Stimulated activated memory B cell treated with anti-CD40 and anti-IgM and Interleukin-4, amounts not matched to agents 10 μg/mL and 1 μg/mL and 100 μg/mL, for 72 hours (primary cell): Measurements from ENCODE around the gene ZNF30.
"Not testable (repeated sequence)": the region's sequence is repeated elsewhere in the genome, so short reads cannot be mapped to it uniquely, and the experiment has no call there.

Source experiments
- ATAC-seq: fragments of 150-1000 bp; cut with Tn5 transposase; 2 replicates; pipeline ENCODE4 v1.10.0; 2021
- H3K27ac Mint-ChIP-seq: one replicate; pipeline ENCODE4 v1.8.0; 2022; ENCODE audit warnings: mild to moderate bottlenecking, mixed read lengths
- H3K27me3 Mint-ChIP-seq: one replicate; pipeline ENCODE4 v1.8.0; 2022; ENCODE audit warnings: mixed read lengths
- H3K36me3 Mint-ChIP-seq: one replicate; pipeline ENCODE4 v1.8.0; 2022; ENCODE audit warnings: mixed read lengths
- H3K4me1 Mint-ChIP-seq: one replicate; pipeline ENCODE4 v1.8.0; 2022; ENCODE audit warnings: mixed read lengths
- H3K4me3 Mint-ChIP-seq: one replicate; pipeline ENCODE4 v1.8.0; 2022; ENCODE audit warnings: mild to moderate bottlenecking, moderate library complexity, mixed read lengths
- H3K9me3 Mint-ChIP-seq: one replicate; pipeline ENCODE4 v1.8.0; 2022; ENCODE audit warnings: mixed read lengths

Gene ZNF30

GRCh38 chr19:34967551-34967950 lies 40.8 kb downstream of the ZNF30 start:
- Mint-ChIP-seq H3K27ac (no peak overlapping the region), H3K4me1 (peaks cover 8% of the 10 kb centered on the region), H3K36me3 (peaks cover 7% of the 10 kb centered on the region)

GRCh38 chr19:34969721-34970120 lies 43.0 kb downstream of the ZNF30 start:
- H3K9me3 Mint-ChIP-seq, result peaks cover 12% of the 10 kb centered on the region
- no peak overlapping the region for H3K4me3 Mint-ChIP-seq
- no peak for ATAC-seq
- H3K27me3 Mint-ChIP-seq, result peaks cover 9% of the 10 kb centered on the region
- no peaks in the 10 kb centered on the region for H3K36me3 Mint-ChIP-seq
- peaks cover 11% of the 10 kb centered on the region for H3K4me1 Mint-ChIP-seq
- H3K27ac Mint-ChIP-seq, result no peak overlapping the region

More at GRCh38 chr19:34967551-34967950, 40.8 kb downstream of the ZNF30 start:
- Mint-ChIP-seq H3K9me3 (peaks cover 12% of the 10 kb centered on the region), H3K4me3 (no peak overlapping the region), H3K27me3 (peaks cover 9% of the 10 kb centered on the region)
- ATAC-seq, result no peak

GRCh38 chr19:34970185-34970780 lies 43.6 kb downstream of the ZNF30 start:
- not testable (repeated sequence) for H3K27ac Mint-ChIP-seq, ATAC-seq, H3K36me3 Mint-ChIP-seq, H3K27me3 Mint-ChIP-seq, H3K4me3 Mint-ChIP-seq
- Mint-ChIP-seq H3K9me3 (peaks cover 12% of the 10 kb centered on the region), H3K4me1 (peaks cover 11% of the 10 kb centered on the region)

DNA sequence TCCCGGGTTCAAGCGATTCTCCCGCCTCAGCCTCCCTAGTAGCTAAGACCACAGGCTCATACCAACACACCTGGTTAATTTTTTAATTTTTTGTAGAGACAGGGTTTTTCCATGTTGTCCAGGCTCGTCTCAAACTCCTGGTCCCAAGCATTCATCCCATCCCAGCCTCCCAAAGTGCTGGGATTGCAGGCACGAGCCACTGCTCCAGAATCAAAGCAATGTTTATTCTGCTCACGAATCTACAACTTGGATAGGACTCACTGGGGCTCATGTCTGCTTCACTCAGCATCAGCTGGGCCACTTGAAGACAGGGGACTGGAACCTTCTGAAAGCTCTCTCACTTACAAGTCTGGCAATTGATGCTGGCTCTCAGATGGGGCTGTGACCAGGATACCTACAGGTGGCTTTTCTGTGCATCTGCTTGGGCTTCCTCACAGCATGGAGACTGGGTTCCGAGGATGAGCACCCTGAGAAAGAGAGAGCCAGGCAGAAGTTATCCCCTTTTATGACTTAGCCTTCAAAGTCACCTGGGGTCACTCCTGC lies 45.5 kb downstream of the ZNF30 start:
- Mint-ChIP-seq H3K36me3 (peaks cover 9% of the 10 kb centered on the region), H3K27ac (no peak overlapping the region), H3K4me1 (peaks cover 11% of the 10 kb centered on the region), H3K27me3 (peaks cover 9% of the 10 kb centered on the region), H3K4me3 (no peak overlapping the region), H3K9me3 (peaks cover 19% of the 10 kb centered on the region)
- ATAC-seq, result no peak

DNA sequence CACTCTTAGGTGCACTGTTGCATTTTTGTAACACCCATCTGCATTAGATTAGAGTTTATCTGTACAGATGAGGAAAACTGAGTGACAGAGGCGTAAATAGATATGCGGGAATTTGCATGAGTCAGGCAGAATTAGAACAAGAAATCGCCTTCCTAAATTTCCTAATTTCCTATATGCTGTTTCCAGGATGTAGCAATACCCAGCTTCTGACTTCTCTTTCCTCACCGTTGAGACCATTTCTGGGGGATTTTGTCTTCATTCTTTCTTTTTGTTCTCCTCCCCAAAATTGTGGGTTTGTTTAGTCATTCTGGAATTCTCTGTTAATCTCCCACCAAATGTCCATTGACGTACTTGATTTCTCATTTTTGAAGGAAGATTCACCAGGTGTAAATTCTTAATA lies 47.9 kb downstream of the ZNF30 start:
- Mint-ChIP-seq H3K4me3 (no peak overlapping the region), H3K4me1 (peaks cover 11% of the 10 kb centered on the region), H3K27me3 (no peaks in the 10 kb centered on the region), H3K9me3 (peaks cover 7% of the 10 kb centered on the region), H3K36me3 (peaks cover 9% of the 10 kb centered on the region), H3K27ac (no peak overlapping the region)
- no peak for ATAC-seq

DNA sequence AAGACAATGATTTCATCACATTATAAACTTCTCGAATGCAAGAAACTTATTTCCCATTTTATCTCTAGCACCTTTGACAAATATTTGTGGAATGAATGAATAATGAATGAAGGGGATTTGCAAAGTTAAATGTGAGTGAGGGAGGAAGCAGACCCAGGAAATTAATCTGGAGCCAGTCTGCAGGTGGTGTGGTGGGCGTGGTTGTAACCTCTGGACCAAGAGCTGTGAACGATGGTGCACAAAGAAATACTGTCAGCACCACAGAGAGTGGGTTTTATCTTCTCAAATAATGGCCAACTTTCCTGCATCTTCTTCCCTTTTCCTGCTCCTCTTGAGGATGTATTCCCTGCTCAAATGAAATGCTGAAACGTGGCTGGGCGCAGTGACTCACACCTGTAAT lies 48.4 kb downstream of the ZNF30 start:
- peaks cover 7% of the 10 kb centered on the region for H3K9me3 Mint-ChIP-seq
- ATAC-seq, result no peak
- H3K27me3 Mint-ChIP-seq, result no peaks in the 10 kb centered on the region
- H3K27ac Mint-ChIP-seq, result no peak overlapping the region
- H3K36me3 Mint-ChIP-seq, result peaks cover 9% of the 10 kb centered on the region
- H3K4me3 Mint-ChIP-seq, result no peak overlapping the region
- H3K4me1 Mint-ChIP-seq, result peaks cover 11% of the 10 kb centered on the region

GRCh38 chr19:34976611-34977010 lies 49.9 kb downstream of the ZNF30 start:
- peaks cover 1% of the 10 kb centered on the region for H3K27me3 Mint-ChIP-seq
- no peak for ATAC-seq
- H3K4me3 Mint-ChIP-seq, result no peak overlapping the region
- peaks cover 7% of the 10 kb centered on the region for H3K9me3 Mint-ChIP-seq
- H3K36me3 Mint-ChIP-seq, result peaks cover 9% of the 10 kb centered on the region
- H3K27ac Mint-ChIP-seq, result no peak overlapping the region
- peaks cover 11% of the 10 kb centered on the region for H3K4me1 Mint-ChIP-seq

GRCh38 chr19:34979819-34980640 lies 53.3 kb downstream of the ZNF30 start:
- Mint-ChIP-seq H3K4me1 (peaks cover 8% of the 10 kb centered on the region), H3K4me3 (no peak overlapping the region), H3K27me3 (peaks cover 30% of the 10 kb centered on the region), H3K36me3 (peaks cover 10% of the 10 kb centered on the region), H3K27ac (no peak overlapping the region), H3K9me3 (peaks cover 8% of the 10 kb centered on the region)
- no peak for ATAC-seq

DNA sequence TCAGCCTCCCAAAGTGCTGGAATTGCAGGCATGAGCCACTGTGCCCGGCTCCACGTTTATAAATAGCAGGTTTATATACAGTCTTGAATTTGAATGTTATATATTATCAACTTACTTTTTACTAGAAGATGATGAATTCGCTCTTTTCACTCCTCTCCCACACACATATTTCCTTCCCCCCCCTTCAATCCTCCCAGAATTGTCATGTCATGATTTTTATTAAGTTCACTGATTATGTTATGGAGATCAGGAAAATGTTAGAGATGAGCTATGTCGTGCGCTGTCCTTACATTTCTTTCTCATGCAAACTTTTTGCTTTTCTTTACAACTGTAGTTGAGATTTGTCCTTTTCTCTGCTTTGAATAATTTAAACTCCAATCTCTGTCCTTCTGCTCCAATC lies 55.6 kb downstream of the ZNF30 start:
- Mint-ChIP-seq H3K4me3 (no peak overlapping the region), H3K4me1 (peaks cover 18% of the 10 kb centered on the region), H3K27me3 (peaks cover 41% of the 10 kb centered on the region), H3K27ac (no peak overlapping the region), H3K36me3 (peaks cover 5% of the 10 kb centered on the region), H3K9me3 (peaks cover 3% of the 10 kb centered on the region)
- no peak for ATAC-seq

DNA sequence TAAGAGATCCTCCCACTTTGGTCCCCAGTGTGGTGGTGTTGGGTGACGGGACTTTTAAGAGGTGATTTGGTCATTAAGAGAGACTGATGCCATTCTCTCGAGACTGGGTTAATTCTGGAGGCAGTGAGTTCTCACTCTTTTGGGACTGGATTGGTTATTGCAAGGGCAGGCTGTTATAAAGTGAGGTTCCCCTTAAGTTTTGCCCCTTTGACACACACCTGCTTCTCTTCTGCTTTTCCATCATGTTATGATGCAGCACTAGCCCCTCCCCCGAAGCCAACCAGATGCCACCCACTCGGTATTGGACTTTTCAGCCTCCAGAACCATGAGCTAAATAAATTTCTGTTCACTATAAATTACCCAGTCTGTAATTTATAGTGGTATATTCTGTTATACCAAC lies 57.1 kb downstream of the ZNF30 start:
- peaks cover 30% of the 10 kb centered on the region for H3K4me1 Mint-ChIP-seq
- H3K27ac Mint-ChIP-seq, result no peak overlapping the region
- H3K9me3 Mint-ChIP-seq, result peaks cover 3% of the 10 kb centered on the region
- H3K27me3 Mint-ChIP-seq, result peaks cover 41% of the 10 kb centered on the region
- no peak overlapping the region for H3K4me3 Mint-ChIP-seq
- peaks cover 5% of the 10 kb centered on the region for H3K36me3 Mint-ChIP-seq
- ATAC-seq, result peak; percentile 61

GRCh38 chr19:34984287-34984686 lies 57.6 kb downstream of the ZNF30 start:
- H3K36me3 Mint-ChIP-seq, result peaks cover 5% of the 10 kb centered on the region
- no peak for ATAC-seq
- H3K27ac Mint-ChIP-seq, result no peak overlapping the region
- H3K27me3 Mint-ChIP-seq, result peaks cover 41% of the 10 kb centered on the region
- H3K4me1 Mint-ChIP-seq, result peaks cover 35% of the 10 kb centered on the region
- H3K9me3 Mint-ChIP-seq, result peaks cover 3% of the 10 kb centered on the region
- H3K4me3 Mint-ChIP-seq, result no peak overlapping the region

DNA sequence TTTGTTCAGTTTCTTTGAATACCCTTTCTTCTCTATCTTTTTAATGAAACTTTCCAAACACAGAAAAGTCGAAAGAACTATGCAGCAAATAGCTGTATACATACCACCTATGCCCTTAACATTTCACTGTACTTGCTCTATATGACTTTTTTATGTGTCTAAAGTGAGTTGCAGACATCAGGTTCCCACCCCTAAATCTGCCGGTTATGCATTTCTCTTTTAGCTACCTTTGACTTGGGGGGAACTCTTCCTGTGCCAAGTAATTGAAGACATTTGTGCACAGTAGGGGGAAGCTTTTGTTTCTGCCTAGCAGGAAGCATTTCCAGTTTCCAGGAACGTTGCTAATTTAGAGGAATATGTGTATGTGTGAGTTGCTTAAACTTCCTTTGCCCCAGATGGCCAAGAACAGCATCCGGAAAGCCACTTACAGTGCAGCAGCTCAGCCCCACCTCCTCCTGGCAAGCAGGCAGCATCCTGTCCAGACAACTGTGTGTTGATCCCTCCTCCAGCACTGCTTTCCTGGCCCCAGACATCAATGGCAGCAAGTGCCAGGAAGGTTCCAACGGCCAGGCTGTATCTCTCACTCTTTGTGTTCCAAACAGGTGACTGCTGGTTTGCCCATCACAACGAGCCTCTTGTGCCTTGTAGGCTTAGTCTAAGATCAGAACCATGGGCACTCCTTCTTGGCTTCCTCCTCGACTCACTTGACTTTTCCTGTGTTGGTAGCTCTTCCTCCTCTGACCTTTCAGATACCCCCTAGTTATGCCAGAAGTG lies 58.7 kb downstream of the ZNF30 start:
- peaks cover 3% of the 10 kb centered on the region for H3K9me3 Mint-ChIP-seq
- H3K4me1 Mint-ChIP-seq, result peaks cover 46% of the 10 kb centered on the region
- H3K36me3 Mint-ChIP-seq, result peaks cover 5% of the 10 kb centered on the region
- no peak for ATAC-seq
- H3K27ac Mint-ChIP-seq, result peak overlapping the region; percentile 42
- H3K4me3 Mint-ChIP-seq, result peak overlapping the region; percentile 32
- peaks cover 41% of the 10 kb centered on the region for H3K27me3 Mint-ChIP-seq

- peaks cover 56% of the 10 kb centered on the region for H3K4me1 Mint-ChIP-seq
- H3K4me3 Mint-ChIP-seq, result no peak overlapping the region
- peak overlapping the region; percentile 93 for H3K27ac Mint-ChIP-seq
- H3K36me3 Mint-ChIP-seq, result peaks cover 5% of the 10 kb centered on the region
- H3K9me3 Mint-ChIP-seq, result peaks cover 3% of the 10 kb centered on the region
- H3K27me3 Mint-ChIP-seq, result peaks cover 33% of the 10 kb centered on the region
- ATAC-seq, result no peak
Measured at GRCh38 chr19:34988119-34988518, 61.4 kb downstream of the ZNF30 start.

DNA sequence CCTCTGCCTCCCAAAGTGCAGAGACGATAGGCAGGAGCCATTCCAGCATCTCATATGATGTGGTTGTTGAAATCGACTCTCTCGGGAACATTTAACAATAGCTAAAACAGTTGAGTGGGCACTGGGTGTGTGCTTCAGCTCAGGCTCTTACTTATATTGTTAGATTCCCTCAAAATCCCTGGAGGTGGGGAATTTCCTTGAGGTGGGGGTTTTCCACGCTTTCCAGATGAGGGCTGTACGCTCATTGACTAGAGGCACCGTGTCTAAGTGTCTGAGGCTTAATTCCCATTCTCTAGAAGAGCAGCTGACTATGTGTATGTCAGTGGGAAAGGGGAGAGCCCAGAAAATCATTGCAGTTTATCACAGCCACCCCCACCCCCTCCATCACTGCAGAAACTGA lies 62.6 kb downstream of the ZNF30 start:
- no peak overlapping the region for H3K4me3 Mint-ChIP-seq
- peak overlapping the region; percentile 93 for H3K27ac Mint-ChIP-seq
- ATAC-seq, result peak; percentile 42
- peaks cover 5% of the 10 kb centered on the region for H3K36me3 Mint-ChIP-seq
- H3K27me3 Mint-ChIP-seq, result peaks cover 34% of the 10 kb centered on the region
- peaks cover 55% of the 10 kb centered on the region for H3K4me1 Mint-ChIP-seq
- H3K9me3 Mint-ChIP-seq, result peaks cover 3% of the 10 kb centered on the region

DNA sequence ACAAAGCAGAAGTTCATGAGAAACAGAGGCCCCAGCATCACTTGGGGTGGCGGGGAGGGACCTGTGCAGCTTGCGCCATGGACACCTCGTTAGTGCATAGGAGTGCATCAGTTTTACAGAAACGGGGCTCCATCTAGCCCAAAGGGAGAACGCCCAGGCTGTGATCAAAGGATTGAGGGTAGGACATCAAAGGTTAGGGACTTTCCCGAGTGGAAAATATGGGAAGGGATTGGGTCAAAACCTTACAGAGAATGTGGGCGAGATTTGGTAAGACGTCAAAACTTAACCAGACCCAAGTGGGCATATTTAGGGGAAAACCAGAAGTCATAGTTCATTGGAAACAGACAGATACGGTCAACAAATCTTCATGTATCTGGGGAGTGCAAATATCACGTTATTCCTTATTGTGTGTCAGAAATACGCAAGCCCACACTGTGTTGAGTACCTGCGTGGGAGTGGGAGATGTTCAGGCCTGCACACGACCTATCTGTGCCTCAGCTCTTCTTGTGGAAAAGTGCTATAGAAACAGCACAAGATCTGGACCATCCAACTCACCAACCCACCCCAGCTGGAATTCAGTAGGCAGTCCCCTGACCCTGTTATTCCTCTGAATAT lies 64.0 kb downstream of the ZNF30 start:
- H3K9me3 Mint-ChIP-seq, result no peaks in the 10 kb centered on the region
- H3K4me1 Mint-ChIP-seq, result peaks cover 51% of the 10 kb centered on the region
- H3K27me3 Mint-ChIP-seq, result peaks cover 24% of the 10 kb centered on the region
- peak overlapping the region; percentile 93 for H3K27ac Mint-ChIP-seq
- peak; percentile 86 for ATAC-seq
- H3K4me3 Mint-ChIP-seq, result no peak overlapping the region
- no peaks in the 10 kb centered on the region for H3K36me3 Mint-ChIP-seq
